ENCODE measurements around the gene POU2F1. TPM values are rescaled to one million over a fixed set of nuclear protein-coding genes. Genes with fewer than 3 reads are reported as not detected.

The POU2F1 gene
- total RNA-seq, 1 experiment from 2014 or later: 43.2 TPM

GRCh38 chr1:167291539-167292185 lies 71.0 kb downstream of the POU2F1 start:
- H3K9ac ChIP-seq (ENCODE audit: low read length): no peak overlapping the region
- DNase-seq: no peak
- no peaks in the 10 kb centered on the region for H4K20me1 ChIP-seq (ENCODE audit: insufficient read depth, low read depth, low read length)
- no peaks in the 10 kb centered on the region for H3K27me3 ChIP-seq (ENCODE audit: low read length)
- H3K4me2 ChIP-seq (ENCODE audit: low read depth, low read length, poor library complexity, severe bottlenecking): no peak overlapping the region
- no peak overlapping the region for H3K27ac ChIP-seq (ENCODE audit: low read length)
- H3K79me2 ChIP-seq (ENCODE audit: low read length): peaks cover 16% of the 10 kb centered on the region
- no peaks in the 10 kb centered on the region for H3K9me3 ChIP-seq (ENCODE audit: low read length)
- H3K4me1 ChIP-seq (ENCODE audit: low read length): peaks cover 34% of the 10 kb centered on the region
- no peak overlapping the region for H3K4me3 ChIP-seq (ENCODE audit: low read length)
- H3K36me3 ChIP-seq (ENCODE audit: insufficient read depth, low read length): no peaks in the 10 kb centered on the region
- H2AFZ ChIP-seq (ENCODE audit: low read length): no peak overlapping the region
- H3K9me2 ChIP-seq (replicated peaks; ENCODE audit: insufficient read depth, low read length): no peaks in the 10 kb centered on the region

GRCh38 chr1:167292216-167292615 lies 71.5 kb downstream of the POU2F1 start:
- no peak overlapping the region for H3K4me2 ChIP-seq (ENCODE audit: low read depth, low read length, poor library complexity, severe bottlenecking)
- no peak overlapping the region for H3K9ac ChIP-seq (ENCODE audit: low read length)
- H2AFZ ChIP-seq (ENCODE audit: low read length): no peak overlapping the region
- H3K9me3 ChIP-seq (ENCODE audit: low read length): no peaks in the 10 kb centered on the region
- no peaks in the 10 kb centered on the region for H3K9me2 ChIP-seq (replicated peaks; ENCODE audit: insufficient read depth, low read length)
- H3K36me3 ChIP-seq (ENCODE audit: insufficient read depth, low read length): no peaks in the 10 kb centered on the region
- DNase-seq: no peak
- no peak overlapping the region for H3K27ac ChIP-seq (ENCODE audit: low read length)
- peaks cover 39% of the 10 kb centered on the region for H3K4me1 ChIP-seq (ENCODE audit: low read length)
- H3K79me2 ChIP-seq (ENCODE audit: low read length): peaks cover 21% of the 10 kb centered on the region
- no peak overlapping the region for H3K4me3 ChIP-seq (ENCODE audit: low read length)
- no peaks in the 10 kb centered on the region for H4K20me1 ChIP-seq (ENCODE audit: insufficient read depth, low read depth, low read length)
- H3K27me3 ChIP-seq (ENCODE audit: low read length): no peaks in the 10 kb centered on the region

- H3K9me3 ChIP-seq (ENCODE audit: low read length): no peaks in the 10 kb centered on the region
- peaks cover 26% of the 10 kb centered on the region for H3K79me2 ChIP-seq (ENCODE audit: low read length)
These were observed 72.4 kb downstream of the POU2F1 start for GRCh38 chr1:167293057-167293456.

GRCh38 chr1:167294528-167294927 lies 73.8 kb downstream of the POU2F1 start:
- Histone ChIP-seq H3K27ac (ENCODE audit: low read length) (no peak overlapping the region), H2AFZ (ENCODE audit: low read length) (no peak overlapping the region), H4K20me1 (ENCODE audit: insufficient read depth, low read depth, low read length) (no peaks in the 10 kb centered on the region), H3K9me3 (ENCODE audit: low read length) (no peaks in the 10 kb centered on the region), H3K79me2 (ENCODE audit: low read length) (peaks cover 36% of the 10 kb centered on the region), H3K4me2 (ENCODE audit: low read depth, low read length, poor library complexity, severe bottlenecking) (no peak overlapping the region), H3K4me3 (ENCODE audit: low read length) (no peak overlapping the region), H3K9ac (ENCODE audit: low read length) (no peak overlapping the region), H3K4me1 (ENCODE audit: low read length) (peaks cover 38% of the 10 kb centered on the region), H3K27me3 (ENCODE audit: low read length) (no peaks in the 10 kb centered on the region), H3K9me2 (replicated peaks; ENCODE audit: insufficient read depth, low read length) (no peaks in the 10 kb centered on the region), H3K36me3 (ENCODE audit: insufficient read depth, low read length) (no peaks in the 10 kb centered on the region)
- DNase-seq: peak; percentile 60

More at GRCh38 chr1:167293057-167293456, 72.4 kb downstream of the POU2F1 start:
- H3K9ac ChIP-seq (ENCODE audit: low read length): no peak overlapping the region
- no peaks in the 10 kb centered on the region for H4K20me1 ChIP-seq (ENCODE audit: insufficient read depth, low read depth, low read length)
- H3K4me2 ChIP-seq (ENCODE audit: low read depth, low read length, poor library complexity, severe bottlenecking): peak overlapping the region; percentile 10
- no peak for DNase-seq
- no peak overlapping the region for H3K27ac ChIP-seq (ENCODE audit: low read length)
- no peaks in the 10 kb centered on the region for H3K27me3 ChIP-seq (ENCODE audit: low read length)
- H3K9me2 ChIP-seq (replicated peaks; ENCODE audit: insufficient read depth, low read length): no peaks in the 10 kb centered on the region
- peaks cover 44% of the 10 kb centered on the region for H3K4me1 ChIP-seq (ENCODE audit: low read length)
- no peaks in the 10 kb centered on the region for H3K36me3 ChIP-seq (ENCODE audit: insufficient read depth, low read length)
- H3K4me3 ChIP-seq (ENCODE audit: low read length): no peak overlapping the region
- H2AFZ ChIP-seq (ENCODE audit: low read length): no peak overlapping the region

GRCh38 chr1:167297222-167298214 lies 76.8 kb downstream of the POU2F1 start:
- Histone ChIP-seq H3K4me2 (ENCODE audit: low read depth, low read length, poor library complexity, severe bottlenecking) (peak overlapping the region; percentile 59), H3K79me2 (ENCODE audit: low read length) (peaks cover 54% of the 10 kb centered on the region), H3K4me1 (ENCODE audit: low read length) (peaks cover 57% of the 10 kb centered on the region), H3K9me2 (replicated peaks; ENCODE audit: insufficient read depth, low read length) (no peaks in the 10 kb centered on the region), H3K9ac (ENCODE audit: low read length) (peak overlapping the region; percentile 1; the same call in 1 of the 2 replicates), H3K27ac (ENCODE audit: low read length) (peak overlapping the region; percentile 78), H3K4me3 (ENCODE audit: low read length) (no peak overlapping the region), H3K27me3 (ENCODE audit: low read length) (no peaks in the 10 kb centered on the region), H3K36me3 (ENCODE audit: insufficient read depth, low read length) (no peaks in the 10 kb centered on the region), H3K9me3 (ENCODE audit: low read length) (no peaks in the 10 kb centered on the region), H2AFZ (ENCODE audit: low read length) (0 out of 2 replicates have a peak overlapping the region, but pooled peaks have one; percentile 2), H4K20me1 (ENCODE audit: insufficient read depth, low read depth, low read length) (no peaks in the 10 kb centered on the region)
- DNase-seq: peak; percentile 47

GRCh38 chr1:167298325-167298724 lies 77.6 kb downstream of the POU2F1 start:
- no peak overlapping the region for H3K4me3 ChIP-seq (ENCODE audit: low read length)
- H3K79me2 ChIP-seq (ENCODE audit: low read length): peaks cover 62% of the 10 kb centered on the region
- no peaks in the 10 kb centered on the region for H3K9me3 ChIP-seq (ENCODE audit: low read length)
- peak overlapping the region; percentile 20 for H3K27ac ChIP-seq (ENCODE audit: low read length)
- H3K4me2 ChIP-seq (ENCODE audit: low read depth, low read length, poor library complexity, severe bottlenecking): no peak overlapping the region
- no peaks in the 10 kb centered on the region for H3K27me3 ChIP-seq (ENCODE audit: low read length)
- no peaks in the 10 kb centered on the region for H3K36me3 ChIP-seq (ENCODE audit: insufficient read depth, low read length)
- peaks cover 58% of the 10 kb centered on the region for H3K4me1 ChIP-seq (ENCODE audit: low read length)
- no peaks in the 10 kb centered on the region for H3K9me2 ChIP-seq (replicated peaks; ENCODE audit: insufficient read depth, low read length)
- H4K20me1 ChIP-seq (ENCODE audit: insufficient read depth, low read depth, low read length): no peaks in the 10 kb centered on the region
- no peak overlapping the region for H2AFZ ChIP-seq (ENCODE audit: low read length)
- DNase-seq: no peak
- H3K9ac ChIP-seq (ENCODE audit: low read length): no peak overlapping the region

GRCh38 chr1:167301355-167301754 lies 80.7 kb downstream of the POU2F1 start:
- H3K9me3 ChIP-seq (ENCODE audit: low read length): no peaks in the 10 kb centered on the region
- H4K20me1 ChIP-seq (ENCODE audit: insufficient read depth, low read depth, low read length): no peaks in the 10 kb centered on the region
- peak overlapping the region; percentile 89 for H3K4me2 ChIP-seq (ENCODE audit: low read depth, low read length, poor library complexity, severe bottlenecking)

GRCh38 chr1:167304165-167304564 lies 83.5 kb downstream of the POU2F1 start:
- peaks cover 68% of the 10 kb centered on the region for H3K79me2 ChIP-seq (ENCODE audit: low read length)
- H4K20me1 ChIP-seq (ENCODE audit: insufficient read depth, low read depth, low read length): no peaks in the 10 kb centered on the region
- peak overlapping the region; percentile 52 for H3K4me2 ChIP-seq (ENCODE audit: low read depth, low read length, poor library complexity, severe bottlenecking)
- H3K9me3 ChIP-seq (ENCODE audit: low read length): no peaks in the 10 kb centered on the region
- no peaks in the 10 kb centered on the region for H3K9me2 ChIP-seq (replicated peaks; ENCODE audit: insufficient read depth, low read length)
- DNase-seq: no peak
- no peak overlapping the region for H2AFZ ChIP-seq (ENCODE audit: low read length)
- H3K36me3 ChIP-seq (ENCODE audit: insufficient read depth, low read length): no peaks in the 10 kb centered on the region
- H3K4me1 ChIP-seq (ENCODE audit: low read length): peaks cover 83% of the 10 kb centered on the region
- H3K27me3 ChIP-seq (ENCODE audit: low read length): no peaks in the 10 kb centered on the region
- H3K27ac ChIP-seq (ENCODE audit: low read length): peak overlapping the region; percentile 94
- no peak overlapping the region for H3K9ac ChIP-seq (ENCODE audit: low read length)
- H3K4me3 ChIP-seq (ENCODE audit: low read length): no peak overlapping the region

More at GRCh38 chr1:167301355-167301754, 80.7 kb downstream of the POU2F1 start:
- Histone ChIP-seq H3K4me1 (ENCODE audit: low read length) (peaks cover 68% of the 10 kb centered on the region), H3K79me2 (ENCODE audit: low read length) (peaks cover 74% of the 10 kb centered on the region), H3K9me2 (replicated peaks; ENCODE audit: insufficient read depth, low read length) (no peaks in the 10 kb centered on the region), H3K9ac (ENCODE audit: low read length) (peak overlapping the region; percentile 61), H3K27ac (ENCODE audit: low read length) (peak overlapping the region; percentile 94), H3K27me3 (ENCODE audit: low read length) (no peaks in the 10 kb centered on the region), H3K36me3 (ENCODE audit: insufficient read depth, low read length) (no peaks in the 10 kb centered on the region), H3K4me3 (ENCODE audit: low read length) (peak overlapping the region; percentile 62), H2AFZ (ENCODE audit: low read length) (no peak overlapping the region)
- peak; percentile 91 for DNase-seq

Measured in Karpas-422 (cell line).